T follicular helper cell (primary cell): ENCODE results near the gene SIRPA.

Source experiments
- DNase-seq: peaks from one replicate; pipeline ENCODE4 v3.0.0-alpha.2; 2020; ENCODE audit warnings: low read depth

SIRPA gene

GRCh38 chr20:1949347-1950100, 54.3 kb downstream of the SIRPA start:
- no peak for DNase-seq

- DNase-seq: no peak
Measured at GRCh38 chr20:1950836-1951235, 55.6 kb downstream of the SIRPA start.

GRCh38 chr20:1951436-1952115, 56.4 kb downstream of the SIRPA start:
- DNase-seq: no peak

- DNase-seq: no peak
Measured at GRCh38 chr20:1952737-1953530, 57.7 kb downstream of the SIRPA start.

- no peak for DNase-seq
Measured at GRCh38 chr20:1953621-1954020, 58.4 kb downstream of the SIRPA start.

GRCh38 chr20:1955217-1955616, 60.0 kb downstream of the SIRPA start:
- no peak for DNase-seq

GRCh38 chr20:1958426-1958825, 63.2 kb downstream of the SIRPA start:
- no peak for DNase-seq

- no peak for DNase-seq
Measured at GRCh38 chr20:1959156-1959555, 63.9 kb downstream of the SIRPA start.

- no peak for DNase-seq
Measured at GRCh38 chr20:1961374-1961773, 66.2 kb downstream of the SIRPA start.

GRCh38 chr20:1964061-1964460, 68.9 kb downstream of the SIRPA start:
- no peak for DNase-seq

- DNase-seq: no peak
Measured at GRCh38 chr20:1964659-1965405, 69.6 kb downstream of the SIRPA start.

GRCh38 chr20:1965520-1966351, 70.5 kb downstream of the SIRPA start:
- DNase-seq: peak; percentile 48

GRCh38 chr20:1968964-1969363, 73.8 kb downstream of the SIRPA start:
- DNase-seq: no peak

- DNase-seq: no peak
Measured at GRCh38 chr20:1971893-1972586, 76.8 kb downstream of the SIRPA start.

- DNase-seq: no peak
Measured at GRCh38 chr20:1973601-1974440, 78.6 kb downstream of the SIRPA start.

- no peak for DNase-seq
Measured at GRCh38 chr20:1975291-1975690, 80.1 kb downstream of the SIRPA start.

GRCh38 chr20:1979106-1979778, 84.0 kb downstream of the SIRPA start:
- DNase-seq: no peak

GRCh38 chr20:1982686-1983085, 87.5 kb downstream of the SIRPA start:
- DNase-seq: no peak

GRCh38 chr20:1983301-1983700, 88.1 kb downstream of the SIRPA start:
- DNase-seq: no peak
